ENCODE data around the gene SPRED2.

Gene SPRED2, protein sequence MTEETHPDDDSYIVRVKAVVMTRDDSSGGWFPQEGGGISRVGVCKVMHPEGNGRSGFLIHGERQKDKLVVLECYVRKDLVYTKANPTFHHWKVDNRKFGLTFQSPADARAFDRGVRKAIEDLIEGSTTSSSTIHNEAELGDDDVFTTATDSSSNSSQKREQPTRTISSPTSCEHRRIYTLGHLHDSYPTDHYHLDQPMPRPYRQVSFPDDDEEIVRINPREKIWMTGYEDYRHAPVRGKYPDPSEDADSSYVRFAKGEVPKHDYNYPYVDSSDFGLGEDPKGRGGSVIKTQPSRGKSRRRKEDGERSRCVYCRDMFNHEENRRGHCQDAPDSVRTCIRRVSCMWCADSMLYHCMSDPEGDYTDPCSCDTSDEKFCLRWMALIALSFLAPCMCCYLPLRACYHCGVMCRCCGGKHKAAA

GRCh38 chr2:65432227-65433190 is at the start of gene SPRED2:
Gene SPRED2, minus strand, starts transcription at chr2:65432599. Its CDS starts 612 bp downstream, at chr2:65431987.
- peak; percentile 96 for DNase-seq (ENCODE audit: low spot score)

DNA sequence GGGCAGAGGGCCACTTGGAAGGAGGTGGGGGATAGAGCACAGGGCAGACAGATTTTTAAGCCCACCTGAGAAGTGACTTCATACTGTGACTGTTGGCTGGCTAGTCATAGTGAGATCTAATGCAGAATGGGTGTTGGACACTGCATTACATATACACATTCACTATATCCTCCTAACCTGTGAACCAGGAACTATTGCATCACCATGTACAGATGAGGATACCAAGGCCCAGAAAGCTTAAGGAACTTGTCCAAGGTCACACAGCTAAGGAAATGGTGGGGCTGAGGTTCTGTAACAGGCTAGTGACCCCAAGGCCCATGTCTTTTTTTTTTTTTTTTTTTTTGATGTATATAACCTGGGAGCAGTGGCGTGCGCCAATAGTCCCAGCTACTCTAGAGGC is 49.6 kb upstream of the SPRED2 start:
- DNase-seq (ENCODE audit: low spot score) = no peak

GRCh38 chr2:65479524-65479923 is 47.1 kb upstream of the SPRED2 start:
- no peak for DNase-seq (ENCODE audit: low spot score)

DNA sequence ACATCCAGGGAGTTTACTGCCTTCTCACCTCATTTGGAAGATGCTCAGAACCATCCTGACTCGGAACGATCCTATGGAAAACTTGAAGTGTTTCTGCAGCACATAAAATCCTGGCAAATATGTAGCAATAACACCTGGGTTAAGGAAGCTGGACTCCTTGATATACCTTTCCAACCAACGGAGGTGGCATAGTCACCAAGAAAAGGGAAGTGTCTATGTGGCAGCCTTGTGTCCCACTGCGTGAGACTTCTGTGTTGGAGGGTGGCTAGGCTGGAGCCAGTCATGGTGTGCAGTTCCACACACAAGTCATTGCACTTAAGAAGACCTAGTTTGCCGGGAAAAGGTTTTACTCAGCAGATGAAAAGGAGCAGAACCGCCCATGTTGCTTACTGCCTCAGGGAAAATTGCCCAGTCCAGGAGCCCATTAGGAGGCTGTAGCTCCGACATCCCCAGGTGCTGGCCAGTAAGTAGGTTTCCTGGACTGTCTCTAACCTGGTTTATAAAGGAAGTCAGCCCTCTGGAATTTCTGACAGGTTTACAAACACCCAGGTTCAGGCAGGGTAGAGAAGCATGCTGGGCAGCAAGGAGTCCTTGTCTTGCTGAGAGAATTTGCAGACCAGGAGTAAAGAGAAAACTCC is 46.2 kb upstream of the SPRED2 start:
- DNase-seq (ENCODE audit: low spot score) = no peak

DNA sequence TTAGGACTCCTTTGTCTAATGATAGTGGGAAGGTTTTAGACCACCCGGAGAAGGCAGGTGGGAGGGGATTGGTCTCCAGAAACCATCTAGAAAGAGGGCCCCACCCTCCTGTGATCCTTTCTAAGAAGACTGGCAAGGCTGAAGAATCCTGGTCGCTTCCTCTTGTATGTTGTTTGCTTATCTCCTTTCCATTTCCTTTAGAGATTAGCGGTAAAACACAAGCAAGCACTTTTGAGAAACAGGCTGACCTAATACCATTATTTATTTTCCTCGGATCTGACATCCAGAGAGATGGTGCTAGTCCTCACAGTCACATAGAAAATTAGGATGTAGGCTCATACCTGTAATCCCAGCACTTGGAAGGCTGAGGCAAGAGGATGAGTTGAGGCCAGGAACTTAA is 45.2 kb upstream of the SPRED2 start:
- no peak for DNase-seq (ENCODE audit: low spot score)

- no peak for DNase-seq (ENCODE audit: low spot score)
These were observed 44.4 kb upstream of the SPRED2 start for GRCh38 chr2:65476778-65477177.

DNA sequence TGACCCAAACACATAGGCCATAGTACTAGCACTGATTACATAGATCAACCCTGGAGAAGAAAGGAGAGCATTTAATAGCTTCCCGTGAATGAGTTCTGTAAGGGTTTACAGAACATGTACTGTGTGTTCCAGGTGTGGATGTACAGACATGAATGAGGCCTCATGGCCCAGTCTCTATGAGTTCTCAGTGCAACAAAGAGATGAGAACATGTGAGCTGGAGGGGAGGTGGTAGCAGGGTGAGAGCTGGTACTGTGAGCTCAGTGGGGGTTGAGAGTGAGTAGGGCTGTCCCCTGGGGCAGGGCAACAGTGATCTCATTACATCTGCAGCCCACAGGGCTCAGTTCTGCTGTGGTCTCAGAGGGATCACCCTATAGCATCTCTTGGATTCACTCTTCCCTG is 42.6 kb upstream of the SPRED2 start:
- no peak for DNase-seq (ENCODE audit: low spot score)

DNA sequence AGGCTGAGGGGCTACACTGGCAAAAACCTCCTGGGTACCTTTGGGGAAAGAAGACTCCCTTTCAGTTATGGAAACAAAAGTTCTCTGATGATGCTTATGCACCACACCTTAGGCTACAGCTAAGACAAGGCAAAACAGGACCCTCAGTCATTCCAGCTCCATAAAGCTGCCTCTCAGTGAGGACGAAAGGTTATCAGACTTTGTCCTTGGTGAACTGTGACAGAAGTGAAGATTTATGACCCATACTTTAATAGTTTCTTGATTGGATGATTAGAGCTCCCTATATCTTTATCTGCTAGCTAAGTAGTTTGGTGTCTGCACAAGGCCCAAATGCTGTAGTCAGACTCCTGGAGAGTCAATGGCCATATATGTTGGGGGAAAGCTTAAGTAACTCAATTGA is 40.6 kb upstream of the SPRED2 start:
- no peak for DNase-seq (ENCODE audit: low spot score)

DNA sequence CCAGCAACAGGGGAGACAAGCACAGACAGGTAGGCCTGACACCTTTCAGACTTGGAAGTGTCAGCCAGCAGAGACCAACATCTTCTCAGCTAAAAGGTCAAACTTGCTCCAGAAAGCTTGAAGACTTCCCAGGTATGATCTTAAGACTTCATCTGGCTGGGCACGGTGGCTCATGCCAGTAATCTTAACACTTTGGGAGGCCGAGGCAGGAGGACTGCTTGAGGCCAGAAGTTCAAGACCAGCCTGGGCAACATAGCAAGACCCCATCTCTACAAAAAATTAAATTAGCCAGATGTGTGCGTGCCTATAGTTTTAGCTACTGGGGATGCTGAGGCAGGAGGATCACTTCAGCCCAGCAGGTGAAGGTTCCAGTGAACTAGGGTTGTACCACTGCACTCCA is 39.0 kb upstream of the SPRED2 start:
- DNase-seq (ENCODE audit: low spot score) = no peak

DNA sequence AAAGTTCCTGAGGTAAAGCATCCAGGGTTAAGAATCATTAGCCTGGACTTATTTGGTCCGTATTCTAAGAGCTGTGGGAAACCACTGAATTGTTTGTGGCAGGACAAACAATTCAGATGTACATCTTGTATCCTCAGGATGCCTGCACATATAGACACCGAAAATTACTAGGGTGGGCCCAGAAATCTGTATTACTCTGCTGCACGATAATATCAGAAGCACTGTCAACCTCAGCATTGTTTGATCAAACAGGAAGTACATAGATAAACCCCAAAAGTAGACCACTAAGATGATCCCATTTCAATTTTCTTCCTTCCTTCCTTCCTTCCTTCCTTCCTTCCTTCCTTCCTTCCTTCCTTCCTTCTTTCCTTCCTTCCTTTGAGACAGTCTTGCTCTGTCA is 34.2 kb upstream of the SPRED2 start:
- no peak for DNase-seq (ENCODE audit: low spot score)

DNA sequence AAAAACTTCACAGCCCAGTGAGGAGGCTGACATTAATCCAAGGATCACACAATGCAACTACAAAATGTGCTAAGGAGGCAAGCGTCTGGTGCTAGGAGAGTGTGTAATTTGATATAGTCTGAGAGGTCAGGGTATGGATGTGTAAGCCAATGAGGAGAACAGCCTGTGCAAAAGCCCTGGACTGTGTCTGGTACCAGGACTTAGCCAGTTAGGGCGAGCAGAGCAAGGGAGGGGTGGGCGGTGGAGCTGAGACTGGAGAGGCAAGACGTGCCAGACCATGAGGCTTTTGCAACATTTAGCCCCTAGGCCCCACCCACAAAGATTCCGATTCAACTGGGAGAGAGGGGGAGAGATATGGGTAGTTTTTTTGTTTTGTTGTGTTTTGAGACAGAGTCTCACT is 33.5 kb upstream of the SPRED2 start:
- DNase-seq (ENCODE audit: low spot score) = no peak

GRCh38 chr2:65465124-65465523 is 32.7 kb upstream of the SPRED2 start:
- no peak for DNase-seq (ENCODE audit: low spot score)

DNA sequence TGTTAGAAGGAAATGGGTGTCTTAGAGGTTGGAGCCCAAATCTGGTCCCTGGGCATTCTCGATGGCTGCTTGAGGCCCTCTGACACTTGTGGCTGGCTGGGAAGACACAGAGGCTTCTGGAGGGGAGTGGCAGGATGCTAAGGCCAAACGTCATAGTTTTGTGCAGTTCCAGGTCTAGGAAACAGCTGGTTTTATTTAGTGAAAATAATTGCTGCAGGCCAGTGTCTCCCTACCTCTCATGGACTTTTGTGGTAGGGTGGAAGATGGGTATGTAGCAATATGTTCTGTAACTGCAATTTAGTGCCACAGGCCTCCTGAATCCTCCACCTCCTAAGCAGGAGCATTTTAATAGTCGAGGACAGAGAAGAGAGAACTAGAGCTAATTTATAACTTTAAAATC is 32.2 kb upstream of the SPRED2 start:
- DNase-seq (ENCODE audit: low spot score) = no peak

DNA sequence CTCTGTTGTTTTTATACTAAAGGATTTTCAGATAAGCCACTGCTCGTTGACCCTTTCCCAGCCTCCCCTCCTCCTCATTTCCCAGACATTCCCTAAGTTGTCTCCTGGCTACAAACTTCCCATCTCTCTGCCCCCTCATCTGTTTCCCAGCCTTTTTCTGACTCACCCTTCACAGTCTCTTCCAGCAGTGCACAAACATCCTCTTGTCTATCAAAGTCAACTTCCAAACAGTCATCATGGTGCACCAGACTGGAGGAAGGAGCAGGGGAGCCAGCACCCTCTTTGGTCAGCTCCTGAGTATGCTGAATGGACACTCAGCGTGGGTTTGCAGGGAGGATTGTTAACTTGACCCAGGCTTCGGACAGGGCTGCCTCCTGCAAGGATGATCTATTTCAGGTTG is 26.6 kb upstream of the SPRED2 start:
- no peak for DNase-seq (ENCODE audit: low spot score)

GRCh38 chr2:65456886-65457285 is 24.5 kb upstream of the SPRED2 start:
- DNase-seq (ENCODE audit: low spot score) = no peak

GRCh38 chr2:65456064-65456463 is 23.7 kb upstream of the SPRED2 start:
- DNase-seq (ENCODE audit: low spot score) = no peak

GRCh38 chr2:65453916-65454315 is 21.5 kb upstream of the SPRED2 start:
- no peak for DNase-seq (ENCODE audit: low spot score)

DNA sequence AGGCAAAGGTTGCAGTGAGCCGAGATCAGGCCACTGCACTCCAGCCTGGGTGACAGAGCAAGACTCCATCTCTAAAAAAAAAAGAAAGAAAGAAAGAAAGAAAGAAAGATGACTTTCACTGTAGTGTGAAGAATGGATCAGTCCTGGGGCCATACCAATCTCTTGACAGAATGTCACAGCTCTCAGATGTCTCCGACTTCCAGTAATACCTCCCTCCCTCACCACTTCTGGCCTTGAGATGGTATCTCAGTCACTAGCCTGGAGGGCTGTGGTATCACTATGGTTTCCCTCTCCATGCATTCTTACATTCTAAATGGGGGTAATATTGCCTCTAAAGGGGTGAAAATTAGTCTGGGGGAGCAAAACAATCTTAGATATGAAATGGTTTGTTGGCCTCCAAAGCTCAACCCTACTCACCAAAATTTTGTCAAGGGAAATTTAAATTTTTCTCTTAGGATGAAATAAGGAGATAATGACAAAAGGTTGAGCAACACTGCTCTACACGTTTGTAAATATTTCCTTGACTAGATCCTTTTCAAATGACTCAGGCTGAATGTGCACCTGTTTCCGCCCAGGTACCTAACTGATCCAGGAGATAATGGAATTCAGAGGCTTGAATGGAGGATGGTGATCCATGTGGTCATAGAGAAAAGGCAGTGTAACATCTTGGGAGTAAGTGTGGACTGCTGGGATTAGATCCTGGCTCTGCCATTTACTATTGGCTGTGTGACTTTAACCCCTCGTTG is 19.9 kb upstream of the SPRED2 start:
- no peak for DNase-seq (ENCODE audit: low spot score)

GRCh38 chr2:65450810-65451209 is 18.4 kb upstream of the SPRED2 start:
- DNase-seq (ENCODE audit: low spot score) = no peak

GRCh38 chr2:65450393-65450792 is 18.0 kb upstream of the SPRED2 start:
- DNase-seq (ENCODE audit: low spot score) = no peak

GRCh38 chr2:65443509-65444186 is 11.2 kb upstream of the SPRED2 start:
- DNase-seq (ENCODE audit: low spot score) = no peak
